ENCODE results near the gene CPNE7.

The CPNE7 gene

DNA sequence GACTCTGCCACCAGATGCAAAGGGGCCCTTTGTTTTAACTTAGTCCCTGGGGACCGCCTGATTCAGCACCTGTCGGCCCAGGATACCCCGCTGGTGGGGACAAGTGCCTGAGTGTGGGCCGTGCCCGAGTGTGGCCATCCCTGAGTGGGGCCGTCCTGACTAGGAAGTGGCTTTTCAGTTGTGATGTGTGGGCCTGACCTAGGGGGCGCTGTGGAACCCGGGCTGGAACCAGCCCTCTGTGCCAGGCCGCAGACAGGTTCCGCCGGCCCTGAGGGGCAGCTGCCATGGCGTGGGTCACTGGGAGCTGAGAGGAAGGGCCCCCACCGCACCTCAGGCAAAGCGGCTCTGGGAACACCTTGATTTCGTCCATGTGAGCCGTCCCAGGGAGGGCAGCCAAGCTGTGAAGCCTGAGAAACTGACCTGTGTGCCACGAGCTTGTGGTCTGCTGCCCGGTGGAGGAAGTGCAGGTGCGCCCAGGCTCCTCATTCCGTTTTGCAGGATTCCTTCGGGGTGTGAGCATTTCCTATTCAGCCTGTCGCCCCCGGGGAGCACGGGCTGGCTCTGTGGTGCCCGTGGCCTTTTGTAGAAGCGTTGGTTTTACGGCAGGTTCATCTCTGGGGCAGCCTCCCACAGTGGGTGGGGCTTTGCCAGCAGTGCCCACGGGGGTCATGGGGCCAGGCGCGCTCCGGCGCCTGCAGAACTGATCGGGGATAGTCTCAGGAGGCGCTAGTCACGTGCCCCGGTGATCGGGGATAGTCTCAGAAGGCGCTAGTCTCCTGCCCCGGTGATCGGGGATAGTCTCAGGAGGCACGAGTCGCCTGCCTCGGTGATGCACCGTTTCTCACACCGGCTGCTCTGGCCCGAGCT is 9.8 kb upstream of the CPNE7 start (continued):
- TF ChIP-seq ZNF112 (tag by site-specific recombination; IDR thresholded peaks at IDR 0.05) (no peak), ZNF664 (tag by site-specific recombination; IDR thresholded peaks at IDR 0.05) (no peak), ZEB2 (tag by site-specific recombination; IDR thresholded peaks at IDR 0.05) (peak; percentile 80), ZNF473 (tag by site-specific recombination; IDR thresholded peaks at IDR 0.05) (no peak), ZNF214 (tag by site-specific recombination; IDR thresholded peaks at IDR 0.05; ENCODE audit: borderline replicate concordance) (no peak), ZNF433 (tag by site-specific recombination; IDR thresholded peaks at IDR 0.05; ENCODE audit: low read depth) (no peak), ZNF146 (tag by site-specific recombination; IDR thresholded peaks at IDR 0.05) (no peak), ZNF23 (tag by site-specific recombination; IDR thresholded peaks at IDR 0.05; ENCODE audit: borderline replicate concordance) (no peak), ZNF76 (tag by site-specific recombination; IDR thresholded peaks at IDR 0.05; ENCODE audit: borderline replicate concordance, low read depth) (peak; percentile 48; the same call in 1 of the 2 replicates), ZNF585B (tag by site-specific recombination; IDR thresholded peaks at IDR 0.05) (no peak), ZNF548 (tag by site-specific recombination; IDR thresholded peaks at IDR 0.05) (no peak), ZNF624 (tag by site-specific recombination; IDR thresholded peaks at IDR 0.05) (no peak), SALL2 (tag by site-specific recombination; IDR thresholded peaks at IDR 0.05; ENCODE audit: borderline replicate concordance) (no peak), ZBTB7A (tag by site-specific recombination; IDR thresholded peaks at IDR 0.05; ENCODE audit: low read depth) (no peak), KLF8 (tag by site-specific recombination; IDR thresholded peaks at IDR 0.05) (no peak; the same call in none of the 2 replicates), ZNF677 (tag by site-specific recombination; IDR thresholded peaks at IDR 0.05) (no peak), ZNF560 (tag by site-specific recombination; IDR thresholded peaks at IDR 0.05; ENCODE audit: borderline replicate concordance) (no peak), SETDB1 (IDR thresholded peaks at IDR 0.05; ENCODE audit: insufficient read length, low read length) (no peak), ZBTB8A (tag by site-specific recombination; IDR thresholded peaks at IDR 0.05) (peak; percentile 41), ZNF169 (tag by site-specific recombination; IDR thresholded peaks at IDR 0.05) (no peak), ZNF670 (tag by site-specific recombination; IDR thresholded peaks at IDR 0.05; ENCODE audit: low read depth) (no peak), BCL11B (tag by site-specific recombination; IDR thresholded peaks at IDR 0.05; ENCODE audit: low read depth) (0 out of 2 replicates have a peak, but pooled peaks have one; percentile 15)
- TF ChIP-seq, protein P1, sequence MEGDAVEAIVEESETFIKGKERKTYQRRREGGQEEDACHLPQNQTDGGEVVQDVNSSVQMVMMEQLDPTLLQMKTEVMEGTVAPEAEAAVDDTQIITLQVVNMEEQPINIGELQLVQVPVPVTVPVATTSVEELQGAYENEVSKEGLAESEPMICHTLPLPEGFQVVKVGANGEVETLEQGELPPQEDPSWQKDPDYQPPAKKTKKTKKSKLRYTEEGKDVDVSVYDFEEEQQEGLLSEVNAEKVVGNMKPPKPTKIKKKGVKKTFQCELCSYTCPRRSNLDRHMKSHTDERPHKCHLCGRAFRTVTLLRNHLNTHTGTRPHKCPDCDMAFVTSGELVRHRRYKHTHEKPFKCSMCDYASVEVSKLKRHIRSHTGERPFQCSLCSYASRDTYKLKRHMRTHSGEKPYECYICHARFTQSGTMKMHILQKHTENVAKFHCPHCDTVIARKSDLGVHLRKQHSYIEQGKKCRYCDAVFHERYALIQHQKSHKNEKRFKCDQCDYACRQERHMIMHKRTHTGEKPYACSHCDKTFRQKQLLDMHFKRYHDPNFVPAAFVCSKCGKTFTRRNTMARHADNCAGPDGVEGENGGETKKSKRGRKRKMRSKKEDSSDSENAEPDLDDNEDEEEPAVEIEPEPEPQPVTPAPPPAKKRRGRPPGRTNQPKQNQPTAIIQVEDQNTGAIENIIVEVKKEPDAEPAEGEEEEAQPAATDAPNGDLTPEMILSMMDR (tag by site-specific recombination; IDR thresholded peaks at IDR 0.05): peak; percentile 98
- TF ChIP-seq, protein P2, sequence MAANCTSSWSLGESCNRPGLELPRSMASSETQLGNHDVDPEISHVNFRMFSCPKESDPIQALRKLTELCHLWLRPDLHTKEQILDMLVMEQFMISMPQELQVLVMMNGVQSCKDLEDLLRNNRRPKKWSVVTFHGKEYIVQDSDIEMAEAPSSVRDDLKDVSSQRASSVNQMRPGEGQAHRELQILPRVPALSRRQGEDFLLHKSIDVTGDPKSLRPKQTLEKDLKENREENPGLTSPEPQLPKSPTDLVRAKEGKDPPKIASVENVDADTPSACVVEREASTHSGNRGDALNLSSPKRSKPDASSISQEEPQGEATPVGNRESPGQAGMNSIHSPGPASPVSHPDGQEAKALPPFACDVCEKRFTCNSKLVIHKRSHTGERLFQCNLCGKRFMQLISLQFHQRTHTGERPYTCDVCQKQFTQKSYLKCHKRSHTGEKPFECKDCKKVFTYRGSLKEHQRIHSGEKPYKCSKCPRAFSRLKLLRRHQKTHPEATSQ (tag by site-specific recombination; IDR thresholded peaks at IDR 0.05): no peak
- TF ChIP-seq, protein P3, sequence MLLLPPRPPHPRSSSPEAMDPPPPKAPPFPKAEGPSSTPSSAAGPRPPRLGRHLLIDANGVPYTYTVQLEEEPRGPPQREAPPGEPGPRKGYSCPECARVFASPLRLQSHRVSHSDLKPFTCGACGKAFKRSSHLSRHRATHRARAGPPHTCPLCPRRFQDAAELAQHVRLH (tag by site-specific recombination; IDR thresholded peaks at IDR 0.05): no peak
- TF ChIP-seq, protein P4, sequence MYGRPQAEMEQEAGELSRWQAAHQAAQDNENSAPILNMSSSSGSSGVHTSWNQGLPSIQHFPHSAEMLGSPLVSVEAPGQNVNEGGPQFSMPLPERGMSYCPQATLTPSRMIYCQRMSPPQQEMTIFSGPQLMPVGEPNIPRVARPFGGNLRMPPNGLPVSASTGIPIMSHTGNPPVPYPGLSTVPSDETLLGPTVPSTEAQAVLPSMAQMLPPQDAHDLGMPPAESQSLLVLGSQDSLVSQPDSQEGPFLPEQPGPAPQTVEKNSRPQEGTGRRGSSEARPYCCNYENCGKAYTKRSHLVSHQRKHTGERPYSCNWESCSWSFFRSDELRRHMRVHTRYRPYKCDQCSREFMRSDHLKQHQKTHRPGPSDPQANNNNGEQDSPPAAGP (tag by site-specific recombination; IDR thresholded peaks at IDR 0.05): peak; percentile 42; the same call in 1 of the 2 replicates
- TF ChIP-seq, protein P5, sequence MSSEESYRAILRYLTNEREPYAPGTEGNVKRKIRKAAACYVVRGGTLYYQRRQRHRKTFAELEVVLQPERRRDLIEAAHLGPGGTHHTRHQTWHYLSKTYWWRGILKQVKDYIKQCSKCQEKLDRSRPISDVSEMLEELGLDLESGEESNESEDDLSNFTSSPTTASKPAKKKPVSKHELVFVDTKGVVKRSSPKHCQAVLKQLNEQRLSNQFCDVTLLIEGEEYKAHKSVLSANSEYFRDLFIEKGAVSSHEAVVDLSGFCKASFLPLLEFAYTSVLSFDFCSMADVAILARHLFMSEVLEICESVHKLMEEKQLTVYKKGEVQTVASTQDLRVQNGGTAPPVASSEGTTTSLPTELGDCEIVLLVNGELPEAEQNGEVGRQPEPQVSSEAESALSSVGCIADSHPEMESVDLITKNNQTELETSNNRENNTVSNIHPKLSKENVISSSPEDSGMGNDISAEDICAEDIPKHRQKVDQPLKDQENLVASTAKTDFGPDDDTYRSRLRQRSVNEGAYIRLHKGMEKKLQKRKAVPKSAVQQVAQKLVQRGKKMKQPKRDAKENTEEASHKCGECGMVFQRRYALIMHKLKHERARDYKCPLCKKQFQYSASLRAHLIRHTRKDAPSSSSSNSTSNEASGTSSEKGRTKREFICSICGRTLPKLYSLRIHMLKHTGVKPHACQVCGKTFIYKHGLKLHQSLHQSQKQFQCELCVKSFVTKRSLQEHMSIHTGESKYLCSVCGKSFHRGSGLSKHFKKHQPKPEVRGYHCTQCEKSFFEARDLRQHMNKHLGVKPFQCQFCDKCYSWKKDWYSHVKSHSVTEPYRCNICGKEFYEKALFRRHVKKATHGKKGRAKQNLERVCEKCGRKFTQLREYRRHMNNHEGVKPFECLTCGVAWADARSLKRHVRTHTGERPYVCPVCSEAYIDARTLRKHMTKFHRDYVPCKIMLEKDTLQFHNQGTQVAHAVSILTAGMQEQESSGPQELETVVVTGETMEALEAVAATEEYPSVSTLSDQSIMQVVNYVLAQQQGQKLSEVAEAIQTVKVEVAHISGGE (tag by site-specific recombination; conservative IDR thresholded peaks at IDR 0.05; ENCODE audit: low read depth): peak; percentile 32; the same call in 1 of the 2 replicates
- TF ChIP-seq, protein P6, sequence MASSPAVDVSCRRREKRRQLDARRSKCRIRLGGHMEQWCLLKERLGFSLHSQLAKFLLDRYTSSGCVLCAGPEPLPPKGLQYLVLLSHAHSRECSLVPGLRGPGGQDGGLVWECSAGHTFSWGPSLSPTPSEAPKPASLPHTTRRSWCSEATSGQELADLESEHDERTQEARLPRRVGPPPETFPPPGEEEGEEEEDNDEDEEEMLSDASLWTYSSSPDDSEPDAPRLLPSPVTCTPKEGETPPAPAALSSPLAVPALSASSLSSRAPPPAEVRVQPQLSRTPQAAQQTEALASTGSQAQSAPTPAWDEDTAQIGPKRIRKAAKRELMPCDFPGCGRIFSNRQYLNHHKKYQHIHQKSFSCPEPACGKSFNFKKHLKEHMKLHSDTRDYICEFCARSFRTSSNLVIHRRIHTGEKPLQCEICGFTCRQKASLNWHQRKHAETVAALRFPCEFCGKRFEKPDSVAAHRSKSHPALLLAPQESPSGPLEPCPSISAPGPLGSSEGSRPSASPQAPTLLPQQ (tag by site-specific recombination; IDR thresholded peaks at IDR 0.05): peak; percentile 80
- TF ChIP-seq, protein P7, sequence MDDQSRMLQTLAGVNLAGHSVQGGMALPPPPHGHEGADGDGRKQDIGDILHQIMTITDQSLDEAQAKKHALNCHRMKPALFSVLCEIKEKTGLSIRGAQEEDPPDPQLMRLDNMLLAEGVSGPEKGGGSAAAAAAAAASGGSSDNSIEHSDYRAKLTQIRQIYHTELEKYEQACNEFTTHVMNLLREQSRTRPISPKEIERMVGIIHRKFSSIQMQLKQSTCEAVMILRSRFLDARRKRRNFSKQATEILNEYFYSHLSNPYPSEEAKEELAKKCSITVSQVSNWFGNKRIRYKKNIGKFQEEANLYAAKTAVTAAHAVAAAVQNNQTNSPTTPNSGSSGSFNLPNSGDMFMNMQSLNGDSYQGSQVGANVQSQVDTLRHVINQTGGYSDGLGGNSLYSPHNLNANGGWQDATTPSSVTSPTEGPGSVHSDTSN (CRISPR knock-in tag; IDR thresholded peaks at IDR 0.05): 0 out of 2 replicates have a peak, but pooled peaks have one; percentile 59

Data from HEK293 (cell line).